ENCODE measurements around the gene SP140.

The SP140 gene

GRCh38 chr2:230227216-230227615 lies 1.7 kb downstream of the SP140 start:
- no peak for TF ChIP-seq CTCF (IDR thresholded peaks at IDR 0.05; ENCODE audit: insufficient read depth, low read length, poor library complexity, severe bottlenecking)
- H3K27me3 ChIP-seq (replicated peaks; ENCODE audit: control insufficient read depth, insufficient read depth, low read length), result no peaks in the 10 kb centered on the region
- DNase-seq (ENCODE audit: extremely low read depth, insufficient read length), result peak; percentile 25
- peak overlapping the region; percentile 70 for H3K4me3 ChIP-seq (replicated peaks; ENCODE audit: low read depth, low read length)
- H3K36me3 ChIP-seq (ENCODE audit: control insufficient read depth, insufficient read depth, low read length), result peaks cover 4% of the 10 kb centered on the region

DNA sequence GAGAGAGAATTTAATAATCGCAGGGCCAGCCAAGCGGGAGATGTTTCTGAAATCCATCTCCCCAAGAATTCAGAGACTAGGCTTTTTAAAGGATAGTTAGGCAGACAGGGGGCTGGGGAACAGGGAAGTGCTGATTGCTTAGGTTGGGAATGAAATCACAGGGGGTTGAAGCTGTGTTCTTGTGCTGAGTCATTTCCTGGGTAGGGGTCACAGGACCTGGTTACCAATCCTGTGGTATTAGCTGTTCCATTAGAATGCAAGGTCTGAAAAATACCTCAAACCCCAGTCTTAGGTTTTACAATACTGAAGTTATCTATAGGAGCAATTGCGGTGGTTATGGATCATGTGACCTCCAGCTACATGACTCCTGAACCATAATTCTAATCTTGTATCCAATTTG lies 4.6 kb downstream of the SP140 start:
- Histone ChIP-seq H3K36me3 (ENCODE audit: control insufficient read depth, insufficient read depth, low read length) (peaks cover 4% of the 10 kb centered on the region), H3K4me3 (replicated peaks; ENCODE audit: low read depth, low read length) (no peak overlapping the region), H3K27me3 (replicated peaks; ENCODE audit: control insufficient read depth, insufficient read depth, low read length) (no peaks in the 10 kb centered on the region)
- no peak for TF ChIP-seq CTCF (IDR thresholded peaks at IDR 0.05; ENCODE audit: insufficient read depth, low read length, poor library complexity, severe bottlenecking)
- no peak for DNase-seq (ENCODE audit: extremely low read depth, insufficient read length)

DNA sequence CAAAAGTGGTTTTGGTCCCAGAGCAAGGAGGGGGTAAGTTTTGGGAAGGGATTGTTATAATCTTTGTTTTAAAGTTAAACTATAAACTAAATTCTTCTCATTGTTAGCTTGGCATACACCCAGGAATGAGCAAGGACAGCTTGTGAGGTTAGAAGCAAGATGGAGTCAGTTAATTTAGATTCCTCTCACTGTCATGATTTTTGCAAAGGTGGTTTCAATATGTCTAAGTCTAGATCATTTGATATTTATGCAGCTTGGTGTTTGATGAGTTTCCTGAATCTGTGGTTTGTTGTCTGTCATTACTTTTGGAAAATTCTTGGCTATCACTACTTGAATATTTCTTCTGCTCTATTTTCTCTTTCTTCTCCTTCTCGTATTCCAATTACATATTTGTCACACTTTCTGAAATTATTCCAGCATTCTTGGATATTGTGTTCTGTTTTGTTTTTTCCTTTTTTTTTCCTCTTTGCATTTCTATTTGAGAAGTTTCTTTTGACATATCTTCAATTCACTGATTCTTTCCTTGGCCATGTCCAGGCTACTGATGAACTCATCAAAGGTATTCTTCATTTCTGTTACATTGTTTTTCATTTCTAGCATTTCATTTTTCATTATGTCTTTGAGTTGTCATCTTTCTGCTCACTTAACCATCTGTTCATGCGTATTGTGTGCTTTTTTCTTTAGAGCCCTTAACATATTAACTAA lies 5.1 kb downstream of the SP140 start:
- Histone ChIP-seq H3K27me3 (replicated peaks; ENCODE audit: control insufficient read depth, insufficient read depth, low read length) (no peaks in the 10 kb centered on the region), H3K4me3 (replicated peaks; ENCODE audit: low read depth, low read length) (no peak overlapping the region), H3K36me3 (ENCODE audit: control insufficient read depth, insufficient read depth, low read length) (peaks cover 4% of the 10 kb centered on the region)
- DNase-seq (ENCODE audit: extremely low read depth, insufficient read length), result no peak
- no peak for TF ChIP-seq CTCF (IDR thresholded peaks at IDR 0.05; ENCODE audit: insufficient read depth, low read length, poor library complexity, severe bottlenecking)

DNA sequence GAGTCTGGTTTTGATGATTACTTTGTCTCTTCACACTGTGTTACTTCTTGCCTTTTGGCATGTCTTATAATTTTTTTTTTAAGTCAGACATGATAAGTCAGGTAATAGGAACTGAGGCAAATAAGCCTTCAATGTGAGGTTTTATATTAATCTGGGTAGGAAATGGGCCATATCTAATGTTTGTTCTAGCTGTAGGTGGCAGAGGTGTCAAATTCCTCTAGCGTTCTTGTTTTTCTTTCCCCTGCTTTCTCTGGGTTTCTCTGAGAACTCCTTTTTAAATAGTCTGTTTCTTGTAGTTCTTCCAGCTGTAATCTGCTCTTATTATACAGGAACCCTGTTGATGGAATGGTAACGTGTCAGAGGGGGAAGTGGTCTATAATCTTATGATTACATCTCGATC lies 5.7 kb downstream of the SP140 start:
- Histone ChIP-seq H3K27me3 (replicated peaks; ENCODE audit: control insufficient read depth, insufficient read depth, low read length) (no peaks in the 10 kb centered on the region), H3K36me3 (ENCODE audit: control insufficient read depth, insufficient read depth, low read length) (peaks cover 4% of the 10 kb centered on the region), H3K4me3 (replicated peaks; ENCODE audit: low read depth, low read length) (no peak overlapping the region)
- TF ChIP-seq CTCF (IDR thresholded peaks at IDR 0.05; ENCODE audit: insufficient read depth, low read length, poor library complexity, severe bottlenecking), result no peak
- DNase-seq (ENCODE audit: extremely low read depth, insufficient read length), result no peak

DNA sequence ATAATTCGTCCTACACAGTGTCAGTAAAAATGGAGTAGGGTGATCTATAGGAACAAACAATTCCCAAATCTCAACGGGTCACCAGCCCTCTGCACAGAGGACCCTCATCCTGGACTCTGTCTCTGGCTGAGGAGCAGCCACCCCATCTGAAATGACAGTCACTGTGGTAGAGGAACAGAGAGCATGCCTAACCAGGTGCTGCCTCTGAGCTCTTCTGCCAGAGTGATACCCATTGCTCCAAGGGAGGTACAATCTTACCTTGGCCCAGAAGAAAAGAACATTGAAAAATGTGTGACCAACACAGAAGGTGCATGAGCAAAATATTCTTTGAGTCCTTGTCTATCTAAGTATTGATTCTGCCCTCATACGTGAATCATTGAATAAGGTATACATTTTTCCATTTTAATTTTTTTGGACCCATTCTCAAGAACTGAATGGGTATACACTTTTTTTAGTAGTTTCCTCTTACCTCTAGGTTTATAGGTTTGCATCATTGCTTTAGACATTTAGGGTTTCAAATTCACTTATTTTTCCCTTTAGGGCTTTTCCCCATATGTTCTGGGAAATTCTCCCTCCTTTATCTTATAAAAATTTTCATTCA lies 8.7 kb downstream of the SP140 start:
- no peak overlapping the region for H3K4me3 ChIP-seq (replicated peaks; ENCODE audit: low read depth, low read length)
- no peak for DNase-seq (ENCODE audit: extremely low read depth, insufficient read length)
- TF ChIP-seq CTCF (IDR thresholded peaks at IDR 0.05; ENCODE audit: insufficient read depth, low read length, poor library complexity, severe bottlenecking), result no peak
- no peaks in the 10 kb centered on the region for H3K27me3 ChIP-seq (replicated peaks; ENCODE audit: control insufficient read depth, insufficient read depth, low read length)
- H3K36me3 ChIP-seq (ENCODE audit: control insufficient read depth, insufficient read depth, low read length), result peaks cover 11% of the 10 kb centered on the region

Data from GM06990 (cell line).